Esophagus muscularis mucosa (tissue), 3 donors: ENCODE results near the gene TUBE1.

Experiments
- CTCF ChIP-seq, 3 experiments: fragments of 200-600 bp in 2 of 3; fragments of 450-650 bp in 1 of 3; sonication (generic) in 2 of 3; IDR thresholded peaks; one replicate each; pipeline ENCODE4 v1.5.1; 2017 to 2019; ENCODE audit warnings: antibody characterized with exemption in 3 of 3, mild to moderate bottlenecking in 2 of 3, moderate library complexity in 1 of 3
- POLR2A ChIP-seq: fragments of 450-650 bp; IDR thresholded peaks from one replicate; pipeline ENCODE4 v1.6.1; 2017; ENCODE audit warnings: antibody characterized with exemption, moderate library complexity, mild to moderate bottlenecking, low read depth
- POLR2AphosphoS5 ChIP-seq, 2 donors: sonication (generic); formaldehyde crosslinking; IDR thresholded peaks; one replicate each; pipeline ENCODE4 v1.6.1; 2017; ENCODE audit warnings: antibody characterized with exemption in 2 of 2

- TF ChIP-seq CTCF (IDR thresholded peaks at IDR 0.05) (no peak), POLR2AphosphoS5 (IDR thresholded peaks at IDR 0.05) (no peak), POLR2A (no peak)
Observed at GRCh38 chr6:112026933-112027332, 60.3 kb downstream of the TUBE1 start.
